ENCODE data around the gene MMEL1. TPM values are rescaled to one million over a fixed set of nuclear protein-coding genes. Genes with fewer than 3 reads are reported as not detected.

The MMEL1 gene
- total RNA-seq, 1 experiment from 2014 or later: not detected

GRCh38 chr1:2564006-2564814 lies 68.6 kb downstream of the MMEL1 start:
- CTCF ChIA-PET: no interaction called here
- Histone ChIP-seq H3K4me3 (ENCODE audit: low read length) (no peak overlapping the region), H3K9me2 (replicated peaks; ENCODE audit: low read length) (no peaks in the 10 kb centered on the region), H4K20me1 (ENCODE audit: low read length) (no peaks in the 10 kb centered on the region), H3K36me3 (ENCODE audit: low read depth, low read length) (no peaks in the 10 kb centered on the region), H3F3A (ENCODE audit: low read length, unreplicated experiment) (no peaks in the 10 kb centered on the region), H3K4me1 (ENCODE audit: insufficient read depth, low read length) (no peaks in the 10 kb centered on the region), H3K9ac (ENCODE audit: low read length) (no peak overlapping the region), H3K79me2 (ENCODE audit: low read length) (no peaks in the 10 kb centered on the region), H3K27ac (ENCODE audit: low read length) (no peak overlapping the region), H3K27me3 (ENCODE audit: low read length) (0 out of 2 replicates have a peak, but pooled peaks cover 9% of the 10 kb centered on the region), H3K9me3 (ENCODE audit: low read length) (no peaks in the 10 kb centered on the region), H2AFZ (ENCODE audit: low read length) (no peak overlapping the region), H3K4me2 (ENCODE audit: low read length) (no peak overlapping the region)
- no TSS peak for BruUV-seq (replicated peaks)
- DNase-seq (no peak), ATAC-seq (no peak)
- POLR2A ChIA-PET (ENCODE audit: unreplicated experiment): no interaction called here
- TF ChIP-seq CTCF (conservative IDR thresholded peaks at IDR 0.05; ENCODE audit: low read depth, low read length): no peak
- no peak for TF ChIP-seq EZH2 (IDR thresholded peaks at IDR 0.05; ENCODE audit: low read length, unreplicated experiment)
- TF ChIP-seq EZH2phosphoT487 (IDR thresholded peaks at IDR 0.05; ENCODE audit: borderline replicate concordance, low read length): no peak
- intact Hi-C loops (cut with micrococcal nuclease): no loop called here

GRCh38 chr1:2563205-2563604 lies 69.6 kb downstream of the MMEL1 start:
- intact Hi-C loops (cut with micrococcal nuclease): no loop called here
- H4K20me1 ChIP-seq (ENCODE audit: low read length): no peaks in the 10 kb centered on the region
- DNase-seq (no peak), ATAC-seq (no peak)
- TF ChIP-seq EZH2phosphoT487 (IDR thresholded peaks at IDR 0.05; ENCODE audit: borderline replicate concordance, low read length) (no peak), EZH2 (IDR thresholded peaks at IDR 0.05; ENCODE audit: low read length, unreplicated experiment) (no peak), CTCF (conservative IDR thresholded peaks at IDR 0.05; ENCODE audit: low read depth, low read length) (no peak)
- no TSS peak for BruUV-seq (replicated peaks)
- no peak overlapping the region for H3K9ac ChIP-seq (ENCODE audit: low read length)
- no peak overlapping the region for H2AFZ ChIP-seq (ENCODE audit: low read length)
- no peaks in the 10 kb centered on the region for H3K4me1 ChIP-seq (ENCODE audit: insufficient read depth, low read length)
- no peaks in the 10 kb centered on the region for H3K9me3 ChIP-seq (ENCODE audit: low read length)
- no peak overlapping the region for H3K4me2 ChIP-seq (ENCODE audit: low read length)
- 0 out of 2 replicates have a peak, but pooled peaks cover 6% of the 10 kb centered on the region for H3K27me3 ChIP-seq (ENCODE audit: low read length)
- no peaks in the 10 kb centered on the region for H3K79me2 ChIP-seq (ENCODE audit: low read length)
- no peaks in the 10 kb centered on the region for H3K36me3 ChIP-seq (ENCODE audit: low read depth, low read length)
- CTCF ChIA-PET: no interaction called here
- no peak overlapping the region for H3K4me3 ChIP-seq (ENCODE audit: low read length)
- no peaks in the 10 kb centered on the region for H3K9me2 ChIP-seq (replicated peaks; ENCODE audit: low read length)
- POLR2A ChIA-PET (ENCODE audit: unreplicated experiment): no interaction called here
- H3K27ac ChIP-seq (ENCODE audit: low read length): no peak overlapping the region
- H3F3A ChIP-seq (ENCODE audit: low read length, unreplicated experiment): no peaks in the 10 kb centered on the region
